HepG2 (cell line): ENCODE measurements around the gene ZBTB37. TPM values are rescaled to one million over a fixed set of nuclear protein-coding genes. Genes with fewer than 3 reads are reported as not detected.

Experiments
- AGO1 ChIP-seq: fragments of 200-400 bp; formaldehyde crosslinking; IDR thresholded peaks from 2 replicates; pipeline ENCODE4 v1.6.1; 2017; ENCODE audit warnings: mild to moderate bottlenecking, low read depth, low read length, moderate library complexity; ENCODE audit not compliant: poor library complexity, severe bottlenecking
- ATF7 ChIP-seq, 2 experiments: fragments of 450-650 bp in 1 of 2; sonication (generic) in 1 of 2; formaldehyde crosslinking in 1 of 2; IDR thresholded peaks; 2 replicates each; pipeline versions ENCODE4 v1.4.0 to v1.6.1; 2016 to 2020; ENCODE audit warnings: antibody characterized with exemption in 1 of 2, mild to moderate bottlenecking in 1 of 2, missing genetic modification reagents in 1 of 2
- DMAP1 ChIP-seq: IDR thresholded peaks from 2 replicates; pipeline ENCODE4 v1.6.1; 2016
- GABPB1 ChIP-seq: IDR thresholded peaks from 2 replicates; pipeline ENCODE4 v1.6.1; 2016; ENCODE audit warnings: mild to moderate bottlenecking, missing genetic modification reagents, moderate library complexity, missing compliant biosample characterization
- HDAC2 ChIP-seq: sonication (generic); formaldehyde crosslinking; IDR thresholded peaks from 2 replicates; pipeline ENCODE4 v1.4.0; 2020; ENCODE audit warnings: missing genetic modification reagents
- MTF1 ChIP-seq: sonication (generic); formaldehyde crosslinking; IDR thresholded peaks from 2 replicates; pipeline ENCODE4 v1.5.0; 2020; ENCODE audit warnings: missing genetic modification reagents
- PPARG ChIP-seq: conservative IDR thresholded peaks from 2 replicates; pipeline ENCODE4 v1.6.1; 2016; ENCODE audit warnings: missing biosample characterization, missing genetic modification reagents
- REXO4 ChIP-seq: sonication (generic); formaldehyde crosslinking; IDR thresholded peaks from 2 replicates; pipeline ENCODE4 v1.8.0; 2022; ENCODE audit warnings: missing genetic modification reagents, mild to moderate bottlenecking, borderline replicate concordance
- ZBTB8A ChIP-seq: sonication (generic); formaldehyde crosslinking; IDR thresholded peaks from 2 replicates; pipeline ENCODE4 v1.4.0; 2020; ENCODE audit warnings: mild to moderate bottlenecking, low read depth, missing genetic modification reagents, borderline replicate concordance
- ZNF17 ChIP-seq: sonication (generic); formaldehyde crosslinking; IDR thresholded peaks from 2 replicates; pipeline ENCODE4 v1.5.0; 2020; ENCODE audit warnings: mild to moderate bottlenecking, missing genetic modification reagents
- ZNF562 ChIP-seq: sonication (generic); formaldehyde crosslinking; IDR thresholded peaks from 2 replicates; pipeline ENCODE4 v1.8.0; 2022; ENCODE audit warnings: missing genetic modification reagents, borderline replicate concordance
- ZNF891 ChIP-seq: sonication (generic); formaldehyde crosslinking; IDR thresholded peaks from 2 replicates; pipeline ENCODE4 v1.5.0; 2020; ENCODE audit warnings: mild to moderate bottlenecking, missing genetic modification reagents
- ZSCAN22 ChIP-seq: sonication (generic); formaldehyde crosslinking; IDR thresholded peaks from 2 replicates; pipeline ENCODE4 v1.4.0; 2020; ENCODE audit warnings: mild to moderate bottlenecking, missing genetic modification reagents
- polyA plus RNA-seq, 8 experiments: library from polyadenylated mRNA; depleted of rRNA in 3 of 8; stranded (reverse) in 7 of 8; unstranded in 1 of 8; fragments of >200 nt; fragmentation: Illumina TruSeq in 4 of 8; extraction: Trizol in 4 of 8; gene quantifications; 2 replicates each; pipeline versions ENCODE4 v1.2.1 to v1.2.3, GENCODE V29; 2011 to 2016; ENCODE audit warnings: low read depth in 4 of 8, missing spikeins in 1 of 8, mixed read lengths in 1 of 8; ENCODE audit not compliant: insufficient read depth in 1 of 8
- total RNA-seq, 5 experiments: library from RNA; depleted of rRNA; stranded (reverse); fragments of >200 nt; fragmentation: Illumina TruSeq; extraction: Trizol; gene quantifications; 2 replicates each; pipeline ENCODE4 v1.2.3, GENCODE V29; 2016; ENCODE audit warnings: low read depth in 1 of 5
- TF ChIP-seq, protein P1 (sequence below): sonication (generic); formaldehyde crosslinking; IDR thresholded peaks from 2 replicates; pipeline ENCODE4 v1.4.0; 2020; ENCODE audit warnings: mild to moderate bottlenecking, missing genetic modification reagents
- TF ChIP-seq, protein P2 (sequence below): sonication (generic); formaldehyde crosslinking; IDR thresholded peaks from 2 replicates; pipeline ENCODE4 v1.9.0; 2021; ENCODE audit warnings: missing genetic modification reagents, borderline replicate concordance
- TF ChIP-seq, protein P3 (sequence below): sonication (generic); formaldehyde crosslinking; IDR thresholded peaks from 2 replicates; pipeline ENCODE4 v1.8.0; 2022; ENCODE audit warnings: missing genetic modification reagents, mild to moderate bottlenecking, borderline replicate concordance

ZBTB37 gene
- total and polyA plus RNA-seq, 2 of the 13 experiments (the other 11 are each of a cell fraction or from before 2014, with no cell fraction given), result 2.6 to 7.7 TPM

DNA sequence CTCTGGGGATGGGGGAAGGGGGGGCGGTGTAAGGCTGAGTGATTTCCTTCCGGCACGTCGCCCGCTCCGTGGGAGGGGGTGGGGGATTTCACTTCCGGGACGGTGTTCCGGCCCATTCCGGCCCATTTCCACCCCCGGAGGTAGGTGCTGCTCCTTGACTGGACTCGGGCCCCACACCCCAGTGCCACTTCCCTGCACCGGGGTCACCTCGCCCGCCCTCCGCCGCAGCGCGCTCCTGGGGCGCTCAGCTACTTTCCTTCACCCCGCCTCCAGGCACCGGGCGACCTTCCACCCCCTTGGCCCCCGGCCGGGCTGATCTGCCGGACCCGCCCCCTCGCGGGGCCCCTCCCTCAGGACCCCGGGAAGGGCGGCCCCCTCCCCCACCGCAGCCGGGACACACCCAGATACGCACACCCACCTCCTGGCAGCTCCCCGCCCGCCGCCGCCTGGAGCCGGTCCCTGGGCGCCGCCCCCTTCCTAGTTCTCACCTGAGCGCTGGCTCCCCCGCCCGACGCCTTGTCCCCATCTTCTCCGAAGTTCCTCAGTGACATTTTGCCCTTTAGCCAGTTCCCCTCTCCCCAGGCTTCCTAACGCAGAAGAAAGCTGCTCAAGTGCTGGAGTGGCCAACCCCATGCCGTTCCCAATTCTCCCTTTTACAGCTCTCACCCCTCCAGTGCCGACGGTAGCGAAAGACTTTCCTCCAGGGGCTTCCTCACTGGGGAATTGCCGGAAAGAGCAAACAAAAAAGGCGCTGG, at the start of gene ZBTB37 (continued):
- TF ChIP-seq ZNF562, result no peak
- TF ChIP-seq MTF1 (CRISPR knock-in tag), result no peak
- TF ChIP-seq, protein P1, sequence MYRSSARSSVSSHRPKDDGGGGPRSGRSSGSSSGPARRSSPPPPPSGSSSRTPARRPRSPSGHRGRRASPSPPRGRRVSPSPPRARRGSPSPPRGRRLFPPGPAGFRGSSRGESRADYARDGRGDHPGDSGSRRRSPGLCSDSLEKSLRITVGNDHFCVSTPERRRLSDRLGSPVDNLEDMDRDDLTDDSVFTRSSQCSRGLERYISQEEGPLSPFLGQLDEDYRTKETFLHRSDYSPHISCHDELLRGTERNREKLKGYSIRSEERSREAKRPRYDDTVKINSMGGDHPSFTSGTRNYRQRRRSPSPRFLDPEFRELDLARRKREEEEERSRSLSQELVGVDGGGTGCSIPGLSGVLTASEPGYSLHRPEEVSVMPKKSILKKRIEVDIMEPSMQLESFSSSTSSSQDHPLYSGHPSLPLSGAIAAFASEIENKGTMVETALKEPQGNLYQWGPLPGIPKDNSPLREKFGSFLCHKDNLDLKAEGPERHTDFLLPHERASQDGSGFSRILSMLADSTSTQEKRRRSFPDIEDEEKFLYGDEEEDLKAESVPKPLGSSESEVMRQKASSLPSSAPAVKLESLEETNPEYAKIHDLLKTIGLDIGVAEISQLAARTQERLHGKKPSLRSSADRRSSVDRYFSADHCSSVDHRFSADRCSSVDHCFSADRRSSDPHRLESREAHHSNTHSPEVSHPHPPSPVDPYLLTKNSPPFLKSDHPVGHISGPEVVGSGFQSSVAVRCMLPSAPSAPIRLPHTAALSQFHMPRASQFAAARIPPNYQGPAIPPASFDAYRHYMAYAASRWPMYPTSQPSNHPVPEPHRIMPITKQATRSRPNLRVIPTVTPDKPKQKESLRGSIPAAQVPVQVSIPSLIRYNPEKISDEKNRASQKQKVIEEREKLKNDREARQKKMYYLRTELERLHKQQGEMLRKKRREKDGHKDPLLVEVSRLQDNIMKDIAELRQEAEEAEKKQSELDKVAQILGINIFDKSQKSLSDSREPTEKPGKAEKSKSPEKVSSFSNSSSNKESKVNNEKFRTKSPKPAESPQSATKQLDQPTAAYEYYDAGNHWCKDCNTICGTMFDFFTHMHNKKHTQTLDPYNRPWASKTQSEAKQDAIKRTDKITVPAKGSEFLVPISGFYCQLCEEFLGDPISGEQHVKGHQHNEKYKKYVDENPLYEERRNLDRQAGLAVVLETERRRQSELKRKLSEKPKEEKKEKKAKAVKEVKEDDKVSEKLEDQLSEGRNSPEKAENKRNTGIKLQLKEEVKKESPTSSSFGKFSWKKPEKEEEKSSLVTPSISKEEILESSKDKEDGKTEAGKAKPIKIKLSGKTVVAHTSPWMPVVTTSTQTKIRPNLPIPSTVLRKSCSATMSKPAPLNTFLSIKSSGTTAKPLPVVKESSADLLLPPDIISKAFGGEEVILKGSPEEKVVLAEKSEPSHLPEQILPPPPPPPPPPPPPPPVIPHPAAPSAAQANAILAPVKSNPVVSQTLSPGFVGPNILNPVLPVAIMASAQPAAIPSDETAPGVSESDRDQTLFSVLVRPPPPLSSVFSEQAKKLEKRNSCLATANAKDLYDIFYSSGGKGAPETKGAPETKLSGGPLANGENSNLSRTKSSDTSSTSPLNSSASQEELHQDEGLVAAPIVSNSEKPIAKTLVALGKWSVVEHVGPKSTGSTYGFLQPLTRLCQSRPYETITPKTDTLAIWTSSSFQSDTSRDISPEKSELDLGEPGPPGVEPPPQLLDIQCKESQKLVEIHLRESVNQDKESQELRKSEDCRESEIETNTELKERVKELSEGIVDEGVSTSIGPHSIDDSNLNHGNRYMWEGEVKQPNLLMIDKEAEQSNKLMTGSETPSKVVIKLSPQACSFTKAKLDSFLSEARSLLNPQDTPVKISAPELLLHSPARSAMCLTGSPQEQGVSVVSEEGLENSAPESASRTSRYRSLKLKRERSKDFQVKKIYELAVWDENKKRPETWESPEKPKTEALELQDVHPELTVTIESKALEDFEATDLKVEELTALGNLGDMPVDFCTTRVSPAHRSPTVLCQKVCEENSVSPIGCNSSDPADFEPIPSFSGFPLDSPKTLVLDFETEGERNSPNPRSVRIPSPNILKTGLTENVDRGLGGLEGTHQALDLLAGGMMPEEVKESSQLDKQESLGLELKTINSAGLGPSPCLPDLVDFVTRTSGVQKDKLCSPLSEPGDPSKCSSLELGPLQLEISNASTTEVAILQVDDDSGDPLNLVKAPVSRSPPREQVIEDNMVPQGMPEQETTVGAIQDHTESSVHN (CRISPR knock-in tag), result no peak
- TF ChIP-seq, protein P2, sequence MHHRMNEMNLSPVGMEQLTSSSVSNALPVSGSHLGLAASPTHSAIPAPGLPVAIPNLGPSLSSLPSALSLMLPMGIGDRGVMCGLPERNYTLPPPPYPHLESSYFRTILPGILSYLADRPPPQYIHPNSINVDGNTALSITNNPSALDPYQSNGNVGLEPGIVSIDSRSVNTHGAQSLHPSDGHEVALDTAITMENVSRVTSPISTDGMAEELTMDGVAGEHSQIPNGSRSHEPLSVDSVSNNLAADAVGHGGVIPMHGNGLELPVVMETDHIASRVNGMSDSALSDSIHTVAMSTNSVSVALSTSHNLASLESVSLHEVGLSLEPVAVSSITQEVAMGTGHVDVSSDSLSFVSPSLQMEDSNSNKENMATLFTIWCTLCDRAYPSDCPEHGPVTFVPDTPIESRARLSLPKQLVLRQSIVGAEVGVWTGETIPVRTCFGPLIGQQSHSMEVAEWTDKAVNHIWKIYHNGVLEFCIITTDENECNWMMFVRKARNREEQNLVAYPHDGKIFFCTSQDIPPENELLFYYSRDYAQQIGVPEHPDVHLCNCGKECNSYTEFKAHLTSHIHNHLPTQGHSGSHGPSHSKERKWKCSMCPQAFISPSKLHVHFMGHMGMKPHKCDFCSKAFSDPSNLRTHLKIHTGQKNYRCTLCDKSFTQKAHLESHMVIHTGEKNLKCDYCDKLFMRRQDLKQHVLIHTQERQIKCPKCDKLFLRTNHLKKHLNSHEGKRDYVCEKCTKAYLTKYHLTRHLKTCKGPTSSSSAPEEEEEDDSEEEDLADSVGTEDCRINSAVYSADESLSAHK (CRISPR knock-in tag), result no peak
- peak; percentile 96 for TF ChIP-seq GABPB1 (CRISPR knock-in tag)
- no peak for TF ChIP-seq ZNF17
- TF ChIP-seq AGO1, result no peak
- TF ChIP-seq ZSCAN22 (CRISPR knock-in tag), result no peak
- TF ChIP-seq DMAP1 (CRISPR knock-in tag), result 0 out of 2 replicates have a peak, but pooled peaks have one; percentile 7
- TF ChIP-seq REXO4, result no peak
- TF ChIP-seq ATF7 (IDR thresholded peaks at IDR 0.05), result no peak
- no peak for TF ChIP-seq ATF7 (CRISPR knock-in tag; IDR thresholded peaks at IDR 0.05)
- no peak for TF ChIP-seq ZNF891 (CRISPR knock-in tag)
- peak; percentile 90 for TF ChIP-seq PPARG (CRISPR knock-in tag)
- TF ChIP-seq, protein P3, sequence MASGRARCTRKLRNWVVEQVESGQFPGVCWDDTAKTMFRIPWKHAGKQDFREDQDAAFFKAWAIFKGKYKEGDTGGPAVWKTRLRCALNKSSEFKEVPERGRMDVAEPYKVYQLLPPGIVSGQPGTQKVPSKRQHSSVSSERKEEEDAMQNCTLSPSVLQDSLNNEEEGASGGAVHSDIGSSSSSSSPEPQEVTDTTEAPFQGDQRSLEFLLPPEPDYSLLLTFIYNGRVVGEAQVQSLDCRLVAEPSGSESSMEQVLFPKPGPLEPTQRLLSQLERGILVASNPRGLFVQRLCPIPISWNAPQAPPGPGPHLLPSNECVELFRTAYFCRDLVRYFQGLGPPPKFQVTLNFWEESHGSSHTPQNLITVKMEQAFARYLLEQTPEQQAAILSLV, result no peak; the same call in 1 of the 2 replicates
- peak; percentile 21 for TF ChIP-seq HDAC2
- no peak for TF ChIP-seq ZBTB8A (CRISPR knock-in tag)
